GM21381 (cell line): Measurements from ENCODE around the gene NDUFB11.

ENCODE experiments used
- ATAC-seq: cut with Tn5 transposase; IDR thresholded peaks from one replicate; pipeline ENCODE4 v1.9.1; 2021; ENCODE audit warnings: mild to moderate bottlenecking, moderate library complexity; ENCODE audit not compliant: unreplicated experiment

The NDUFB11 gene

GRCh38 chrX:47174846-47175587 is 30.5 kb upstream of the NDUFB11 start:
- ATAC-seq, result no peak

DNA sequence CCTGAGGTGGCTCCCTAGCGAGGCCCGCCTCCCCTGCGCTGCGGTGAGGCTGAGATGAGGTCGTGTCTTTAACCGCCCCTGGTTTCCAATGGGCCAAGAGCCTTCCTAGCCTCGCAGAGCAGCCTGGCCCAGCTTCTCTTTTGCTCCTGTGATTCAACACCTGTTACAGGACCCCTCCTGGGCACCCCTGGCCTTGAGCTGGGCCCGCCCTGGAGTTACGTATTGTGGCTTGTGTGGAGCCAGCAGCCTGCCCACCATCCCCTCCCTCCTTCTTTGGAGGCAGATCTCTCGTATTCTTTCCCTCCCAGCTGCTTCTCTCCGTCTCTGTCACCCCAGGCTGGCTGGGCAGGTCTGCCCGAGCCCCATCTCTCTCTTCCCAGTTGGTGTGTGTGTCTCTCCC is 29.9 kb upstream of the NDUFB11 start:
- no peak for ATAC-seq

GRCh38 chrX:47172971-47173792 is 28.7 kb upstream of the NDUFB11 start:
- ATAC-seq, result no peak

DNA sequence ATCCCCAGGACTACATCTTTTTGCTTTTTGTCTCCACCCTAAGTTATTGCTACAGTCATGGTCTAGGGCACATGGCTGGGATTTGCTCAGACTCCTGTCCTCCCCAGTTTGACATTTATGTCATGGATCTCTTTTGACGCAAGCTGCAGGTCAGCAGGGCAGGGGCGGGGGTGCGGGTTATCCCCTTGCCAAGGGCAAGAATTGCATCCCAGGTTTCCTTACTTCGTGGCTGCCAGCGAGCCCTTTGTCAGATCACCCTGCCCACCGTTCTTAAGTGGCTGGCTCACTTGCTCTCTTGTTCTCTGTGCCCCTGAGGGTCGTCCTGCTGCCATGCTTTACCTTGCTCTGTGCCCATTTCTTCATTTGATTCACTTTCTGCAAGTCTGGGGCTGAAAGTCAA is 28.0 kb upstream of the NDUFB11 start:
- no peak for ATAC-seq

DNA sequence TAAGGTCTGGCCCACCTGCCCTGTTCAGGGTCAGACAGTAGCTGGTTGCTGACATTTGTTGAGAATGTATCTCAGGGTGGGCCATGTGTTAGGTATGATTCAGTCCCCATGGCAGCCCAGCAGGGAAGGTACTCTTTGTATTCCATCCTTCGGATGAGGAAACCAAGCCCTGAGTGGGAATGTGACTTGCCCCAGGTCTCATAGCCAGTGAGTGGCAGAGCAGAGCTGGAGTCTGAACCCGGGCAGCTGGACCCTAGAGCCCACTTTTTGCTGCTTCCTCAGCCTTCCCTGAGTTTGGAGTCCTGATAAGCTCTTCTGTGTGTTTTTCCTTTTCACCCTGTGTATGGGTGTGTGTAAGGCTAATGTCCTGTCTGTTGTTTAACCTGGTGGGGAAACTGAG is 27.5 kb upstream of the NDUFB11 start:
- ATAC-seq, result no peak

DNA sequence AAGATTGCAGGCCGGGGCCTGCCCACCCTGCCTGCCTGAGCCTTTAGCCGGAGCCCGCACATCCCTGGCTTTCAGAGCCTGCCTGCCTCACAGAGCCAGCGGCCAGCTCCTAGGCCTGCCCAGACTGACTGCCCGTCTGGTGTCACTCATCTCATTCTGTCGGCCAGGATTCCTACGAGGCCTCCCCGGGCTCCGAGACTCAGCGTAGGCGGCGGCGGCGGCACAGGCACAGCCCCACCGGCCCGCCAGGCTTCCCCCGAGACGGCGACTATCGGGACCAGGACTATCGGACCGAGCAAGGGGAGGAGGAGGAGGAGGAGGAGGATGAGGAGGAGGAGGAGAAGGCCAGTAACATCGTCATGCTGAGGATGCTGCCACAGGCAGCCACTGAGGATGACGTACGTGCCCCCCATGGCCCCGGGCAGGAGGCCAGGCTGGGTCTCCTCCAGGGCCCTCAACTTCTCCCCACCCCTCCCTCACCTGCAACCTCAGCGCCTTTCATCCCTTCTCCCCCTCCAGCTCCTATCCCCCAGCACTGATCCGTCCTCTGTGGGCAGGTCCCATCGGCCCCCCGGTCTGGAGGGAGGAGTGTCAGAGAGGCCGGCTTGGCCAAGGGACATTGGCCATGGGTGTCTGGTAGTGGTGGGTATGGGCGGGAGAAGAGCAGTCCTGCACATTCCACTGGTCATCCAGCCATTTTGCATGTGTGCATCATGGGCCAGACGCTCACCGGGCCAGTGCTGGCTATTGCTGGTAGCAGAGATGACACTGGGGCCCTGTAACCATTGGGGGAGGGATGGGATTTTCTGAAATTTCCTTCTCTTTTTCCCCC is 26.6 kb upstream of the NDUFB11 start:
- ATAC-seq, result no peak

GRCh38 chrX:47169726-47170515 is 25.4 kb upstream of the NDUFB11 start:
- ATAC-seq, result no peak

DNA sequence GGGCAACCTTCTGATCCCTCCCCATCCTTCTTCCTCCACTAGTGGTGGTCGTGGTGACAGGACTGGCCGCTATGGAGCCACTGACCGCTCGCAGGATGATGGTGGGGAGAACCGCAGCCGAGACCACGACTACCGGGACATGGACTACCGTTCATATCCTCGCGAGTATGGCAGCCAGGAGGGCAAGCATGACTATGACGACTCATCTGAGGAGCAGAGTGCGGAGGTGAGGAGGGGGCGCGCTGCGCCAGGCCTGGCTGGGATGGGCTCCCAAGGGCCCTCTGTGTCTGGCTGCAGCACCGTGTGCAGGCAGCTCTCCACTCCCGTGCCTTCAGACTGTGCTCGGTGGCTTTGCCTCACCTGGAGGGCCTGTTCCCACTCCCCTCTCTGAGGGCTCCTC is 24.8 kb upstream of the NDUFB11 start:
- ATAC-seq, result no peak

DNA sequence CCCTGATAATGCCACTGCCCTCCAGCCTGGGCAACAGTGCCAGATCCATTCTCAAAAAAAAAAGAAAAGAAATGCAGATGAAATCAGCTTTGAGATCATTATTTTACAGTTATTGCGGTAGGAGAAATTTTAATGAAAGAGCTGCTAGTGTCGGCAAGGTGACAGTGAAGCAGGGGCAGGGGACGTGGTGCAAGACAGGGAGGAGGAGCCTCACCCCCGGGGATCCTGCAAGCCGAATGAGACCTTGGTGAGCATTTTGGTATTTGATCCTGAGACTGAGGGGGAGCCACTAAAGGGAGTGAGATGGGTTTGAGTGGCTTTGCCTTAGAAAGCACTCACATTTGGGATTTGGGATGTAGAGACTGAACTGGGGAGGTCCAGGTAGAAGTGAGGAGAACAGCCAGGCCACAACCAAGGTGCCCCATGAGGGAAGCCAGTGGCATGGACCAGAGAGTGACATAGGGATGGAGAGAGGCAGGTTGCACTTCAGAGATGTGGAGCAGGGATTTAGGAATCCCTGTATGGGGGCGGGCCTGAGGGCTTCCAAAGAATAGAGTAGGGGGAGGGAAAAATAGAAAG is 24.1 kb upstream of the NDUFB11 start:
- ATAC-seq, result no peak

DNA sequence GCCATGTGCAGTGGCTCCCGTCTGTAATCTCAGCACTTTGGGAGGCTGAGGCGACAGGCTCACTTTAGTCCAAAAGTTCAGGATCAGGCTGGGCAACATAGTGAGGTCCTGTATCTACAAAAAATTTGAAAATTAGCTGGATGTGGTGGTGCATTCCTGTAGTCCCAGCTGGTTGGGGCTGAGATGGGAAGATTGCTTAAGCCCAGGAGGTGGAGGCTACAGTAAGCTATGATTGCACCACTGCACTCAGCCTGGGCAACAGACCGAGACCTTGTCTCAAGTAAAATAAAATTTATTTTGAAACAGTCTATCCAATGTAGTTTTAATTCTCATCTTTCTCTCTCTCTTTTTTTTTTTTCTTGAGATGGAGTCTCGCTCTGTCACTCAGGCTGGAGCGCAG is 21.6 kb upstream of the NDUFB11 start:
- no peak for ATAC-seq

GRCh38 chrX:47164420-47164819 is 19.9 kb upstream of the NDUFB11 start:
- no peak for ATAC-seq

- ATAC-seq, result no peak
Observed at GRCh38 chrX:47162927-47163583, 18.6 kb upstream of the NDUFB11 start.

- ATAC-seq, result no peak
Observed at GRCh38 chrX:47160781-47161180, 16.3 kb upstream of the NDUFB11 start.

DNA sequence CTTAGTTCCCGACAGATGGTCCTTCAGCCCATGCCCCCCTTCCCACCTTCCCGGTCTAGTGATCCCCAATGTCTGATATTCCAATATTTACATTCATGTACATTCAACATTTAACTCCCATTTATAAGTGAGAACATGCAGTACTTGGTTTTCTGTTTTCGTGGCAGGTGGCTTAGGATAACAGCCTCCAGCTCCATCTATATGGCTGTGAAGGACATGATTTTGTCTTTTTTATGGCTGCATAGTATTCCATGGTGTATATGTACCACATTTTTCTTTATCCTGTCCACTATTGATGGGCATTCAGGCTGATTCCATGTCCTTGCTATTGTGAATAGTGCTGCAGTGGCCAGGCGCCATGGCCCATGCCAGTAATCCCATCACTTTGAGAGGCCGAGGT is 14.3 kb upstream of the NDUFB11 start:
- no peak for ATAC-seq

- ATAC-seq, result no peak
Observed at GRCh38 chrX:47158131-47158530, 13.6 kb upstream of the NDUFB11 start.

GRCh38 chrX:47156611-47157520 is 12.4 kb upstream of the NDUFB11 start:
- no peak for ATAC-seq

GRCh38 chrX:47151435-47151834 is 6.9 kb upstream of the NDUFB11 start:
- no peak for ATAC-seq

DNA sequence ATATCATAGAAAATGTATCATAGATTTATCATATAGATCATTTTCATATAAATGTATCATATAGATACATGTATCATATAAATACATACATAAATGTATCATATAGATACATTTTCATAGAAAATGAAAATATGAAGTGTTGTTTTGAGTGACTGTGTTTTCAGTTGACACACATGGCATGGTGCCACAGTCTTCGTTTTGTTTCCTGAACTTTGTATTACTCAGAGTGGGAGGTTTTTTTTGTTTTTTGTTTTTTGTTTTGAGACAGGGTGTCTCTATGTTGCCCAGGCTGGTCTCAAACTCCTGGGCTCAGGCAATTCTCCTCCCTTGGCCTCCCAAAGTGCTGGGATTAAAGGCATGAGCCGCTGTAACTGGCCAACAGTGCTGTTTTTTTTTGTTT is 4.4 kb upstream of the NDUFB11 start:
- no peak for ATAC-seq
